ENCODE results near the gene LBP.

DNA sequence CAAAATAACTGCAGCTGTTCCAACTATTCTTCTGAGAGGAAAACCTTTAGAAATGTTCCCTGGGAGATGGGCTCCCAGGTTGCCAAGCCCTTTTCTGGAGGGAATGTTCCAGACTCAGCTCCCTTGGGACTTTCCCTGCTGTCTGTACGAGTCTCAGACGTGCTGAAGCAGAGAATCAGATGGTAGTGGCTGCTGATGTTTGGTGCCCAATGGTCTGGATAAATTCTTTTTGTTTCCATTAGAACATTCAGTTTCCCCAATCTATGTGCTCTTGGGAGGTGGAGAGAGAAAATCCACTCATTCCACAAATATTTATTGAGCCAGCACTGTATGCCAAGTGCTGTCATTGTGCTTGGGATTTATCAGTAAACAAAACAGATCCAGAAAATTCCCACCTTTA, 48.9 kb downstream of the LBP start:
- TF ChIP-seq, protein P1, sequence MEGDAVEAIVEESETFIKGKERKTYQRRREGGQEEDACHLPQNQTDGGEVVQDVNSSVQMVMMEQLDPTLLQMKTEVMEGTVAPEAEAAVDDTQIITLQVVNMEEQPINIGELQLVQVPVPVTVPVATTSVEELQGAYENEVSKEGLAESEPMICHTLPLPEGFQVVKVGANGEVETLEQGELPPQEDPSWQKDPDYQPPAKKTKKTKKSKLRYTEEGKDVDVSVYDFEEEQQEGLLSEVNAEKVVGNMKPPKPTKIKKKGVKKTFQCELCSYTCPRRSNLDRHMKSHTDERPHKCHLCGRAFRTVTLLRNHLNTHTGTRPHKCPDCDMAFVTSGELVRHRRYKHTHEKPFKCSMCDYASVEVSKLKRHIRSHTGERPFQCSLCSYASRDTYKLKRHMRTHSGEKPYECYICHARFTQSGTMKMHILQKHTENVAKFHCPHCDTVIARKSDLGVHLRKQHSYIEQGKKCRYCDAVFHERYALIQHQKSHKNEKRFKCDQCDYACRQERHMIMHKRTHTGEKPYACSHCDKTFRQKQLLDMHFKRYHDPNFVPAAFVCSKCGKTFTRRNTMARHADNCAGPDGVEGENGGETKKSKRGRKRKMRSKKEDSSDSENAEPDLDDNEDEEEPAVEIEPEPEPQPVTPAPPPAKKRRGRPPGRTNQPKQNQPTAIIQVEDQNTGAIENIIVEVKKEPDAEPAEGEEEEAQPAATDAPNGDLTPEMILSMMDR (IDR thresholded peaks at IDR 0.05) = no peak
- no peak for TF ChIP-seq POLR2A (IDR thresholded peaks at IDR 0.05)
